Naive thymus-derived CD8-positive, alpha-beta T cell (primary cell): ENCODE data around the gene PODXL2. TPM values are rescaled to one million over a fixed set of nuclear protein-coding genes. Genes with fewer than 3 reads are reported as not detected.

ENCODE experiments used
- ATAC-seq, 2 donors: fragments of 150-1000 bp; cut with Tn5 transposase in 1 of 2; sonication (Bioruptor Pico), chemical (Tn5 transposase) in 1 of 2; 1 replicate in 1 of 2; 2 replicates in 1 of 2; pipeline ENCODE4 v1.10.0; 2021; ENCODE audit warnings: mild to moderate bottlenecking in 2 of 2, moderate library complexity in 2 of 2
- POLR2A ChIA-PET: fragments of 350-600 bp; sonication (Branson Sonifier 250); formaldehyde crosslinking; loops from one replicate; lab custom pipeline; 2021; ENCODE audit warnings: antibody characterized with exemption; lab: Charles Lee
- DNase-seq, 10 donors: peaks; one replicate each; pipeline versions ENCODE4 v3.0.0 to v3.0.0-alpha.2; 2020 to 2022
- H3K27ac Mint-ChIP-seq, 10 donors: one replicate each; pipeline ENCODE4 v1.8.0; 2020 to 2022; ENCODE audit warnings: mild to moderate bottlenecking in 10 of 10, mixed read lengths in 10 of 10, moderate library complexity in 4 of 10, inconsistent platforms in 1 of 10
- H3K27me3 Mint-ChIP-seq, 5 donors: one replicate each; pipeline ENCODE4 v1.8.0; 2021 to 2022; ENCODE audit warnings: mixed read lengths in 5 of 5
- H3K36me3 Mint-ChIP-seq, 3 donors: one replicate each; pipeline ENCODE4 v1.8.0; 2020 to 2022; ENCODE audit warnings: mixed read lengths in 3 of 3, mild to moderate bottlenecking in 2 of 3, inconsistent platforms in 1 of 3
- H3K4me1 Mint-ChIP-seq, 4 donors: one replicate each; pipeline ENCODE4 v1.8.0; 2021 to 2022; ENCODE audit warnings: mixed read lengths in 4 of 4
- H3K4me3 Mint-ChIP-seq, 10 donors: one replicate each; pipeline ENCODE4 v1.8.0; 2020 to 2022; ENCODE audit warnings: mild to moderate bottlenecking in 10 of 10, mixed read lengths in 10 of 10, moderate library complexity in 6 of 10, inconsistent platforms in 1 of 10
- H3K9me3 Mint-ChIP-seq, 9 donors: one replicate each; pipeline ENCODE4 v1.8.0; 2020 to 2022; ENCODE audit warnings: mixed read lengths in 9 of 9, mild to moderate bottlenecking in 3 of 9, inconsistent platforms in 1 of 9, moderate library complexity in 1 of 9
- polyA plus RNA-seq, 3 donors: library from polyadenylated mRNA; unstranded; fragments of 300-500 nt; fragmentation: Illumina TruSeq; gene quantifications; one replicate each; pipeline ENCODE4 v1.2.3, GENCODE V29; 2021
- total RNA-seq, 8 experiments: library from RNA in 2 of 8; stranded (reverse) in 2 of 8; gene quantifications; one replicate each; pipeline ENCODE4 v1.2.3 and lab custom pipeline; 2021 to 2026

Gene PODXL2
- total and polyA plus RNA-seq, 5 experiments from 2014 or later = 0.66 to 4.1 (median 2.6) TPM

- Mint-ChIP-seq H3K27me3 (no peaks in the 10 kb centered on the region), H3K36me3 (peaks cover 4 to 72% (median 40%) of the 10 kb centered on the region in 3 donors), H3K4me3 (no peak overlapping the region), H3K27ac (no peak overlapping the region), H3K4me1 (peaks cover 0 to 3% (median 0%) of the 10 kb centered on the region in 4 donors), H3K9me3 (no peaks in the 10 kb centered on the region)
- POLR2A ChIA-PET = interaction anchor here (1.3 kb wide), 1 partner anchor 9 kb away, joined by 5 read pairs; the partner anchor contains the start of gene MCM2
- DNase-seq (no peak), ATAC-seq (no peak)
Measured at GRCh38 chr3:127606981-127607595, 21.9 kb upstream of the PODXL2 start.

- peak overlapping the region in 1 of 10 donors; percentile 10 for H3K27ac Mint-ChIP-seq
- ATAC-seq (no peak), DNase-seq (no peak)
- H3K4me3 Mint-ChIP-seq = no peak overlapping the region
- POLR2A ChIA-PET = interaction anchor here (1.3 kb wide), 1 partner anchor 10 kb away, joined by 5 read pairs; the partner anchor contains the start of gene MCM2
- H3K36me3 Mint-ChIP-seq = peaks cover 4 to 79% (median 41%) of the 10 kb centered on the region in 3 donors
- H3K9me3 Mint-ChIP-seq = no peaks in the 10 kb centered on the region
- peaks cover 0 to 3% (median 0%) of the 10 kb centered on the region in 4 donors for H3K4me1 Mint-ChIP-seq
- no peaks in the 10 kb centered on the region for H3K27me3 Mint-ChIP-seq
Measured at GRCh38 chr3:127607675-127608361, 21.2 kb upstream of the PODXL2 start.

- H3K27ac Mint-ChIP-seq = peak overlapping the region in 2 of 10 donors; percentile 10 to 33
- DNase-seq (no peak), ATAC-seq (no peak)
- no peak overlapping the region for H3K4me3 Mint-ChIP-seq
- POLR2A ChIA-PET = no interaction called here
- peaks cover 0 to 3% (median 0%) of the 10 kb centered on the region in 4 donors for H3K4me1 Mint-ChIP-seq
- peaks cover 4 to 79% (median 43%) of the 10 kb centered on the region in 3 donors for H3K36me3 Mint-ChIP-seq
- H3K27me3 Mint-ChIP-seq = no peaks in the 10 kb centered on the region
- no peaks in the 10 kb centered on the region for H3K9me3 Mint-ChIP-seq
Measured at GRCh38 chr3:127608362-127608718, 20.6 kb upstream of the PODXL2 start.

- H3K27me3 Mint-ChIP-seq = no peaks in the 10 kb centered on the region
- no peak overlapping the region for H3K27ac Mint-ChIP-seq
- ATAC-seq (no peak), DNase-seq (no peak)
- H3K4me1 Mint-ChIP-seq = peaks cover 0 to 3% (median 0%) of the 10 kb centered on the region in 4 donors
- POLR2A ChIA-PET = no interaction called here
- peaks cover 4 to 78% (median 43%) of the 10 kb centered on the region in 3 donors for H3K36me3 Mint-ChIP-seq
- no peak overlapping the region for H3K4me3 Mint-ChIP-seq
- H3K9me3 Mint-ChIP-seq = no peaks in the 10 kb centered on the region
Measured at GRCh38 chr3:127610105-127610504, 18.9 kb upstream of the PODXL2 start.

GRCh38 chr3:127611251-127611650 lies 17.7 kb upstream of the PODXL2 start:
- no peak overlapping the region for H3K27ac Mint-ChIP-seq
- no peaks in the 10 kb centered on the region for H3K9me3 Mint-ChIP-seq
- DNase-seq = no peak

GRCh38 chr3:127612966-127613365 lies 16.0 kb upstream of the PODXL2 start:
- POLR2A ChIA-PET = no interaction called here
- H3K36me3 Mint-ChIP-seq = peaks cover 6 to 71% (median 36%) of the 10 kb centered on the region in 3 donors
- H3K27ac Mint-ChIP-seq = no peak overlapping the region

More at GRCh38 chr3:127611251-127611650, 17.7 kb upstream of the PODXL2 start:
- no peak for ATAC-seq
- no peak overlapping the region for H3K4me3 Mint-ChIP-seq
- H3K27me3 Mint-ChIP-seq = no peaks in the 10 kb centered on the region
- H3K36me3 Mint-ChIP-seq = peaks cover 6 to 75% (median 41%) of the 10 kb centered on the region in 3 donors
- peaks cover 0 to 3% (median 0%) of the 10 kb centered on the region in 4 donors for H3K4me1 Mint-ChIP-seq
- POLR2A ChIA-PET = no interaction called here

GRCh38 chr3:127613406-127613805 lies 15.6 kb upstream of the PODXL2 start:
- ATAC-seq = no peak
- no peak overlapping the region for H3K4me3 Mint-ChIP-seq
- H3K36me3 Mint-ChIP-seq = peaks cover 6 to 71% (median 33%) of the 10 kb centered on the region in 3 donors
- H3K27me3 Mint-ChIP-seq = no peaks in the 10 kb centered on the region
- POLR2A ChIA-PET = no interaction called here
- no peak for DNase-seq
- no peaks in the 10 kb centered on the region for H3K9me3 Mint-ChIP-seq
- no peak overlapping the region for H3K27ac Mint-ChIP-seq
- H3K4me1 Mint-ChIP-seq = peaks cover 0 to 3% (median 0%) of the 10 kb centered on the region in 4 donors

More at GRCh38 chr3:127612966-127613365, 16.0 kb upstream of the PODXL2 start:
- Mint-ChIP-seq H3K9me3 (no peaks in the 10 kb centered on the region), H3K4me3 (no peak overlapping the region), H3K4me1 (peaks cover 0 to 4% (median 0%) of the 10 kb centered on the region in 4 donors), H3K27me3 (no peaks in the 10 kb centered on the region)
- no peak for DNase-seq
- no peak for ATAC-seq

- DNase-seq (no peak), ATAC-seq (no peak)
- Mint-ChIP-seq H3K27me3 (no peaks in the 10 kb centered on the region), H3K9me3 (no peaks in the 10 kb centered on the region), H3K4me3 (no peak overlapping the region), H3K4me1 (peaks cover 0 to 3% (median 0%) of the 10 kb centered on the region in 4 donors), H3K36me3 (peaks cover 6 to 66% (median 24%) of the 10 kb centered on the region in 3 donors), H3K27ac (no peak overlapping the region)
- POLR2A ChIA-PET = no interaction called here
Measured at GRCh38 chr3:127614928-127615589, 13.9 kb upstream of the PODXL2 start.

GRCh38 chr3:127615631-127616305 lies 13.2 kb upstream of the PODXL2 start:
- Mint-ChIP-seq H3K27me3 (no peaks in the 10 kb centered on the region), H3K36me3 (peaks cover 3 to 63% (median 18%) of the 10 kb centered on the region in 3 donors), H3K4me1 (peaks cover 0 to 3% (median 0%) of the 10 kb centered on the region in 4 donors), H3K27ac (no peak overlapping the region), H3K9me3 (no peaks in the 10 kb centered on the region), H3K4me3 (no peak overlapping the region)
- ATAC-seq (no peak), DNase-seq (no peak)
- POLR2A ChIA-PET = no interaction called here

GRCh38 chr3:127616836-127617605 lies 12.0 kb upstream of the PODXL2 start:
- ATAC-seq (no peak), DNase-seq (no peak)
- Mint-ChIP-seq H3K9me3 (no peaks in the 10 kb centered on the region), H3K27me3 (no peaks in the 10 kb centered on the region), H3K4me1 (peaks cover 0 to 3% (median 0%) of the 10 kb centered on the region in 4 donors), H3K4me3 (no peak overlapping the region), H3K27ac (no peak overlapping the region), H3K36me3 (peaks cover 3 to 67% (median 20%) of the 10 kb centered on the region in 3 donors)
- POLR2A ChIA-PET = no interaction called here

GRCh38 chr3:127618891-127619290 lies 10.1 kb upstream of the PODXL2 start:
- DNase-seq = no peak
- no peak for ATAC-seq
- POLR2A ChIA-PET = no interaction called here
- Mint-ChIP-seq H3K9me3 (no peaks in the 10 kb centered on the region), H3K27ac (peak overlapping the region in 1 of 10 donors; percentile 37), H3K4me3 (no peak overlapping the region), H3K4me1 (peaks cover 0 to 3% (median 0%) of the 10 kb centered on the region in 4 donors), H3K27me3 (no peaks in the 10 kb centered on the region), H3K36me3 (peaks cover 3 to 62% (median 17%) of the 10 kb centered on the region in 3 donors)
